ENCODE data around the gene WDR17.

DNA sequence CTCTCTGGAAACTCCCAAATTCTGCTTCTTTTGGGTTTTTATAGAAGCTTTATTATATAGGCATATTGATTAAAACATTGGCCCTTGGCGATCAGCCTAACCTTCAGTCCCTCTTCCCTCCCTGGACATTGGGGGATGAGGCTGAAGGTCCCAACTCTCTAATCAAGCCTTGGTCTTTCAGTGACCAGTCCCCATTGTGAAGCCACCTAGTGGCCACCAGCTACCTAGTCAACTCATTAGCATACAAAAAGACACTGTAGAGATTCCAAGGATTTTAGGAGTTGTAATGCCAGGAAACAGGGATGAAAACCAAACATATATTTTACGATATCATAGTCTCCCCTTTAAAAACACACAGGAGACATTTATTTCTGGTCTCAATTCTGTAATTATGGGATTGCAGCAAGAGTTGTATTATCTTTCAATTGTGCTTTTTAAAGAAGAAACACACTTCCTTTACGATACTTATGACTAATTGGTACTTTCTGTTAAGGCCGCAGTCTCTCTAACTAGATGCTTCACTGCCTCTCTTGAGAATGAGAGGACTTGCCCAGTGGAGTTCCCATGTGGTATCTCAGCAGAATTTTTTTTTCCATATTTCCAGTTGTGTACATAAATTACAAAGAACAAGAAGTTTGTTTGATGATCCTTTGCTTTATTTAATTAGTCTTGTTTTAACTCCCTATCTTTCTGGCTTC lies 58.2 kb downstream of the WDR17 start:
- TF ChIP-seq GATA2 (IDR thresholded peaks at IDR 0.05; ENCODE audit: low read depth, low read length) (no peak), GATA3 (IDR thresholded peaks at IDR 0.05; ENCODE audit: low read depth, low read length) (no peak)
